Raji (cell line): ENCODE results near the gene PIK3R4.

Source experiments
- POLR2A ChIP-seq: IDR thresholded peaks from 2 replicates; pipeline ENCODE4 v1.6.1; 2011; ENCODE audit warnings: low read depth, low read length, control low read depth; ENCODE audit not compliant: insufficient read depth

The PIK3R4 gene

DNA sequence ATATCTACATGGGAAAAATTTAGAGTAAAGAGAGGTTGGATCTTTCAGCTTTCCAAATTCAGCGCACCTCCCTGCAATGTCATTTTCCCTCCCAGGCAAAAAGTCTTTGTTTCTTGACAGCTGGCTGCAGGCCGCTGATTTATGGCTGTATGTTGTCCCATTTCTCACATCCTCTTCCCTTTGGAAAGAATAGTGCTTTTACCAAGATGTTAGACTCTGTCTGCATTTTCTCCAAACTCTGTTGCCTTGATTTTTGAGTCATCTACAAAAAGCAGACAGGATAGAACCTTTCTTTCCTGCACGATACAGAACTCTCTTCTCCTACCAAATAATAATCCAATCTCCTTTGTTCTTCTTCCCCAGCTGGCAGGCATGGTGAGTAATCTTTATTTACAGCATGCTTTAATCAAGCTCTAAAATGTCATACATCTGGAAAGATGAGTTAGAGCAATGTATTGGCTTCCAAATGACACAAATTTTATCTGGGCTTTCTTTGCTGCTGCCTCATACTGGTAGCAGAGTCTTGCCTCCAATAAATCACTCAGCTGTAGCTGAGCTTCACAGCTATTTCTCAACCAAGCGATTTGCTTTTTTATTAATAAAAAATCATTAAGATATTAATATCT, 101.9 kb downstream of the PIK3R4 start:
- TF ChIP-seq POLR2A = no peak

DNA sequence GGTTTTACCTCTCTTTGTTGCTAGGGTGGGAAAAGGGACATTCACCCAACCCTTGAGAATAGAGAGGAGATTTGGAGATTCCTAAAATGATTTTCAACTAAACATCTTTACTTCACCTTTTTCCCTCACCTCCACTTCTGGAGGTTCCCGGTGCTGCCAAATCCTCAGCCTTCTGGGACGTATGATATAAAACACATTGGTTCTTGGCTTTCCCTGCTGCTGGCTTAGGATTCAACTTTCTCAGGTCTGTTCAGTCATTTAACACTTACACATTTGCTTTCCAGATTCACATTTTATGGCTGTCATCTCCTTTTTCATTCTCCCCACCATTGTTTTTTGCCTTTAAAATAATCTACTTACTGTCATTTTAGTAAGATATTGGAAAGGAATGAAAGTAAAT, 106.6 kb downstream of the PIK3R4 start:
- no peak for TF ChIP-seq POLR2A

DNA sequence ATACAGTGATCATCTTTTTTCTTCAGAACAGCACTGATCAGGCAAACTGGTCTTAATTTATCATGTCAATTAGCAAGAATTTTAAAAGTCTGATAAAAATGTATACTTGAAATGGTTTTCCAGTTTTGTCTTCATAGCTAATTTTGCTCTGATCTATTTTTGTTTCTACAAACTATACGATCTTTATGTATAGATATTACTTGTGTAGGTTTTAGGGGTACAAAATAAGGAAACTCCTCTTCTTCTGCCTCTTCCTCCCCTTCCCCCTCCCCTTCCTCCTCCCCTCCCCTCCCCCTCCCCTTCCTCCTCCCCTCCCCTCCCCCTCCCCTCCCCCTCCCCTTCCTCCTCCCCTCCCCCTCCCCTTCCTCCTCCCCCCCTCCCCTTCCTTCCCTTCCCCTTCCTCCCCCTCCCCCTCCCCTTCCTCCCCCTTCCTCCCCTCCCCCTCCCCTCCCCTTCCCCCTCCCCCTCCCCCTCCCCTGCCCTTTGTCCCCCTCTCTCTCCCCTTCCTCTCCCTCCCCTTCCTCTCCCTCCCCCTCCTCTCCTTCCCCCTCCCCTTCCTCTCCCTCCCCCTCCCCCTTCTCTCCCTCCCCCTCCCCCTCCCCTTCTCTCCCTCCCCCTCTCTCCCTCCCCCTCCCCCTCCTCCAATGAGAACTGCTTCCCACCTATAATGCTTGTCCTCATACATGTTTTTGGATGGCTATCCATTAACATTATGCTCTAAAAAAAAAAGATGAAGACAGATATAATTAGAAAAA, 110.0 kb downstream of the PIK3R4 start:
- TF ChIP-seq POLR2A = no peak

DNA sequence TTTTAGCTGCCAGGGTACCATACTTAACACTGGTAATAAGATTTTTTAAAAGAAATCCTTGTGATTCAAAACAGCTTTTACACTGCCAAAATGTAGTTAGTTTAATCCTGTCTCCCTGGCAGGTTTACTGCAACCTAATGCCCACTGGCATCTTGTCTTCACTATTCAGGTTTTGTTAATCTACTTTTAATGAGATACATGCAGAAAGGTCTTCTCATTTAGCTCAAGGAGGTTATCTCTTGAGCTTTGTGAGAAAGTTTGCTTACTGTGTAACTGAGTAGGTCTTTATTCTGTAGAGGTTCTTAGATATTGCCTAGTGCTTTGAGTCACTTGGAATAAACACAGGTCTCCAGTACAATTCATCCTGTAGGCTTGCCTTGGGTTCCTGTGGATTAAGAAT, 110.7 kb downstream of the PIK3R4 start:
- TF ChIP-seq POLR2A = no peak

DNA sequence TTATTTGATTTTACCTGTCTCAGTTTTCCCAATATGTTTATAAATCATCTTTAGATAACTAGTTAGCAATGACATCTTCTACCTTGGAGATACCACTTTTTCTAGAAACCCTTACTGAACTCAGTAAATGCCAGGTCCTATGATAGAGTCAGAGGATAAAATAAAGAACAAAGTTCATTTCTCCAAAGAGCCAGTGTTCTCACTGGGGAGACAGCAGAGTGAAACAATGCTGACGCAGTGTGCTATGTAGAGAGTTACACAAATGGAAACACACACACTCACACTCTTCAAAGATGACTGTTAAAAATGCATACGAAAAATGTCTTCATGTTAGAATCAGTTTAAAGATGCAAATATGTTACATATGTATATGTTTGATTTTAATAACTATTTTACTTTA, 111.3 kb downstream of the PIK3R4 start:
- no peak for TF ChIP-seq POLR2A
